Measurements from ENCODE around the gene FEM1A. TPM values are rescaled to one million over a fixed set of nuclear protein-coding genes. Genes with fewer than 3 reads are reported as not detected.
"Not testable (repeated sequence)": the region's sequence is repeated elsewhere in the genome, so short reads cannot be mapped to it uniquely, and the experiment has no call there.

FEM1A gene, protein sequence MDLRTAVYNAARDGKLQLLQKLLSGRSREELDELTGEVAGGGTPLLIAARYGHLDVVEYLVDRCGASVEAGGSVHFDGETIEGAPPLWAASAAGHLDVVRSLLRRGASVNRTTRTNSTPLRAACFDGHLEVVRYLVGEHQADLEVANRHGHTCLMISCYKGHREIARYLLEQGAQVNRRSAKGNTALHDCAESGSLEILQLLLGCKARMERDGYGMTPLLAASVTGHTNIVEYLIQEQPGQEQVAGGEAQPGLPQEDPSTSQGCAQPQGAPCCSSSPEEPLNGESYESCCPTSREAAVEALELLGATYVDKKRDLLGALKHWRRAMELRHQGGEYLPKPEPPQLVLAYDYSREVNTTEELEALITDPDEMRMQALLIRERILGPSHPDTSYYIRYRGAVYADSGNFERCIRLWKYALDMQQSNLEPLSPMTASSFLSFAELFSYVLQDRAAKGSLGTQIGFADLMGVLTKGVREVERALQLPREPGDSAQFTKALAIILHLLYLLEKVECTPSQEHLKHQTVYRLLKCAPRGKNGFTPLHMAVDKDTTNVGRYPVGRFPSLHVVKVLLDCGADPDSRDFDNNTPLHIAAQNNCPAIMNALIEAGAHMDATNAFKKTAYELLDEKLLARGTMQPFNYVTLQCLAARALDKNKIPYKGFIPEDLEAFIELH
- total RNA-seq = 10 to 100 TPM in 2 of 6 experiments, 1 to 10 TPM in 4; 4.7 to 11.9 (median 5.6) TPM
- long read RNA-seq, full-length matches to known transcripts = 2 of 2 reads
- long read RNA-seq, partial matches to known transcripts = 0 of 2 reads
- long read RNA-seq, other reads (novel, unspliced or antisense) = 0 of 2 reads

DNA sequence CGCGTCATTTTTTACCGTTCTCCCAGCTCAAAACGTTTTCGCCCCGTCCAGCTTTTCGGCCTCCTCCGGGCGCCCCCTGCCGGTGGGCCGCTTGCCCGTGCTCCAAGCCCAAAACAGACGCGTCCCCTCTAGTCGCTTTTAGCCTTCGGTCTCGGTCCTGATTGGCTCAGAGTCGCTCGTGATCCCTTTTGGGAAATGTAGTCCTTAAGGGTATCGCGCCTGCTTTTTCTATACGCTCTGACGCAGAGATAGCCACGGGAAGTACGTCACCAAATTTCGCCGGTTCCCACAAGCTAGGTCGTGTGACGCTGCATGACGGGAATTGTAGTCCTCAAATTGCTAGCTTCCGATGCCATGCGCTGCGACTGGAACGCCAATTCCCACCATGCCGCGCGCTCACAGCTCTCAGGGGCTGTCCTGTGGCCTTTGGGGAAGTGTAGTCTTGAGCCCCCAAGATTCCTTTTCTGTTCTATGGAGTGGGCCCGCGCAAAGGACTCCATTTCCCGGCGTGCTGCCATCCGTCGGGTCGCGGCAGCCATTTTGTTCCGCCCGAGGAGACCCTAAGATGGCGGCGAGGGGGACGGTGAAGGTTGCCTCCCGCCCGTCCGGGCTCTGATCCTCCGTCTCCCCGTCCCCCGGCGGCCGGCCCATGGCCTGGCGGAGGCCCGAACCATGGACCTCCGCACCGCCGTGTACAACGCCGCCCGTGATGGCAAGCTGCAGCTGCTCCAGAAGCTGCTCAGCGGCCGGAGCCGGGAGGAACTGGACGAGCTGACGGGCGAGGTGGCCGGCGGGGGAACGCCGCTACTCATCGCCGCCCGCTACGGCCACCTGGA is at the start of gene FEM1A:
TSS of gene FEM1A (plus strand) at position 552 of the 836 bp plus-strand sequence. CDS start at position 673, 121 bp downstream.
- DNase-seq (peak; percentile 99 to 100 (median 100)), ATAC-seq (peak; percentile 97 to 99 (median 98))
- no peaks in the 10 kb centered on the region for H3K27me3 ChIP-seq
- intact Hi-C loops (cut with DNase I) = no loop called here
- peak within 1 kb of the TSS; percentile 56 to 83 (median 81) for H3K27ac ChIP-seq
- peaks cover 0 to 12% (median 5%) of the 10 kb centered on the region in 4 donors for H3K36me3 ChIP-seq
- H3K4me3 ChIP-seq = peak within 1 kb of the TSS; percentile 75 to 94 (median 80)
- no peaks in the 10 kb centered on the region for H3K9me3 ChIP-seq
- peaks cover 0 to 24% (median 11%) of the 10 kb centered on the region in 4 donors for H3K4me1 ChIP-seq
- WGBS (ENCODE audit: insufficient coverage, low coverage, low lambda C conversion rate, missing lambda C conversion rate) = 0% methylated on average over 34 of the region's 80 CpGs
- peak; percentile 67 for TF ChIP-seq POLR2A (IDR thresholded peaks at IDR 0.05)
- TF ChIP-seq, protein P1, sequence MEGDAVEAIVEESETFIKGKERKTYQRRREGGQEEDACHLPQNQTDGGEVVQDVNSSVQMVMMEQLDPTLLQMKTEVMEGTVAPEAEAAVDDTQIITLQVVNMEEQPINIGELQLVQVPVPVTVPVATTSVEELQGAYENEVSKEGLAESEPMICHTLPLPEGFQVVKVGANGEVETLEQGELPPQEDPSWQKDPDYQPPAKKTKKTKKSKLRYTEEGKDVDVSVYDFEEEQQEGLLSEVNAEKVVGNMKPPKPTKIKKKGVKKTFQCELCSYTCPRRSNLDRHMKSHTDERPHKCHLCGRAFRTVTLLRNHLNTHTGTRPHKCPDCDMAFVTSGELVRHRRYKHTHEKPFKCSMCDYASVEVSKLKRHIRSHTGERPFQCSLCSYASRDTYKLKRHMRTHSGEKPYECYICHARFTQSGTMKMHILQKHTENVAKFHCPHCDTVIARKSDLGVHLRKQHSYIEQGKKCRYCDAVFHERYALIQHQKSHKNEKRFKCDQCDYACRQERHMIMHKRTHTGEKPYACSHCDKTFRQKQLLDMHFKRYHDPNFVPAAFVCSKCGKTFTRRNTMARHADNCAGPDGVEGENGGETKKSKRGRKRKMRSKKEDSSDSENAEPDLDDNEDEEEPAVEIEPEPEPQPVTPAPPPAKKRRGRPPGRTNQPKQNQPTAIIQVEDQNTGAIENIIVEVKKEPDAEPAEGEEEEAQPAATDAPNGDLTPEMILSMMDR (IDR thresholded peaks at IDR 0.05) = peak; percentile 98 to 100 (median 100)

DNA sequence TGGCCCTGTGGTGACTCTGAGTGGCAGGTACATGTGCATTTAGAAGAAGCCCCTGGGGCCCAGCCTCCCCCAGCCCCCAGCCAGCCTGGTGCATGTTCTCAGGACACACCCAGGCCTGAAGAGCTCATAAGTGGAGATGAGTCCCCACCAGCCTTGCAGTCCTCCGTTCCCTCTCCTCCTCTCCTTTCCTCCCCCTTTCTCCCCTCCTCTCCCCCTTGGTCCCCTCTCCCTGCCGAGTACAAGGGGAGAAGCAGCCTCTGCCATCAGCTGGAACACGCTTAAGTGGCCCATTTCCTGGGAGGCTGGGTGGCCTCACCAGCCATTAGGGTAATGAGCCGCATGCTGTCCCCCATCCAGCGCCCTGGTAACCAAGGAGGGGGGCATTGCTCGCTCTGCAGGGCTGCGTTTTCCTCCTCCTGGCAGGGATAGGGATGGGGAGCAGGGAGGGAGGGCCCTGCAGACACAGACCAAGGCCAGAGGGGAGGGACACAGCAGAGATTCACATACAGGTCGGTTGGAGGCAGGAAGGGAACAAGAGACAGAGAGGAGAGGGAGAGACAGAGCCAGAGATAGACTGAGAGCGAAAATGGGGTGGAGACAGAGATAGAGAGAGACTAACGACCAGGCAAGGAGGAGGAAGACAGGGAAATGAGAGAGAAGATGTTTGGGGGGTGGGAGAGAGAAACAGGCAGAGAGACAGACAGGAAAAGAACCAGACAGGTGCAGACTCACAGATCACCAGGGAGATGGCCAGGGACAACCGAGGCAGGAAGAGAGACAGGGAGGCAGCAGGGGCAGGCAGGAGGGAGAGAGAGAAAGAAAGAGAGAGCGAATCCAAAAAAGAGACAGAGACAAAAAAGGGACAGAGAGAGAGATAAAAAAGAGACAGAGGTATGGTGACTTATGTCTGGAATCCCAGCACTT is 48.5 kb upstream of the FEM1A start:
- Histone ChIP-seq H3K4me3 (no peak overlapping the region), H3K27me3 (no peaks in the 10 kb centered on the region), H3K36me3 (no peaks in the 10 kb centered on the region), H3K27ac (no peak overlapping the region), H3K4me1 (no peaks in the 10 kb centered on the region), H3K9me3 (no peaks in the 10 kb centered on the region)
- TF ChIP-seq, protein P1 (IDR thresholded peaks at IDR 0.05) = no peak
- TF ChIP-seq POLR2A (IDR thresholded peaks at IDR 0.05) = no peak
- intact Hi-C loops (cut with DNase I) = no loop called here
- DNase-seq (no peak), ATAC-seq (peak in 1 of 4 donors; percentile 15)
- WGBS (ENCODE audit: insufficient coverage, low coverage, low lambda C conversion rate, missing lambda C conversion rate) = 20% methylated on average over 9 of the region's 12 CpGs

DNA sequence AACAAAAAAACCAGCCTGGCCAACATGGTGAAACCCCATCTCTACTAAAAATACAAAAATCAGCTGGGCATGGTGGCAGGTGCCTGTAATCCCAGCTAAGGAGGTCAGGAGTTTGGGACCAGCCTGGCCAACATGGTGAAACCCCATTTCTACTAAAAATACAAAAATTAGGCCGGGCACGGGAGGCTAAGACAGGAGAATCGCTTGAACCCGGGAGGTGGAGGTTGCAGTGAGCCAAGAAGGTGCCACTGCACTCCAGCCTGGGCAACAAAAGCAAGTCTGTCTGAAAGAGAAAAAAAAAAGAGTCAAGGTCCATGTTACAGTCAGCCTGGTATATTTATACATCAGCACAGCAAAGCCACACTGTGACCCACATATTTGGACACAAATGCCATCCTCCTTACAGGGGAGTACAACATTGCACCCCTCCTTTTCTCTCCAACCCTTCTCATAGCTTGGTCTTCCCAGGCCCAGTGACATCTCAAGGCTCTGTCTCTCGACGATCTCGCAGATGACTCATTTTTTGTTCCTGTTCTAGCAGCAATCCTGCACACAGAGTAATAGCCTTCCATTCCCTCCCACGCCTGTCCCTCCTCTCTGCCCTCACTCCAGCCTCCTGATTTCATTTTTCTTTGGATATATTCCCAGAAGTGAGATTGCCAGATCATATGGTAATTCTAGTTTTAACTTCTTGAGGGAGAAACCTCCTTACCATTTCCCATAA is 46.9 kb upstream of the FEM1A start:
- intact Hi-C loops (cut with DNase I) = no loop called here
- no peaks in the 10 kb centered on the region for H3K9me3 ChIP-seq
- TF ChIP-seq, protein P1 (IDR thresholded peaks at IDR 0.05) = no peak
- no peak for TF ChIP-seq POLR2A (IDR thresholded peaks at IDR 0.05)
- 43% methylated on average over 6 of the region's 8 CpGs for WGBS (ENCODE audit: insufficient coverage, low coverage, low lambda C conversion rate, missing lambda C conversion rate)
- DNase-seq (no peak), ATAC-seq (peak in 2 of 4 donors; percentile 33 to 70)
- H3K27me3 ChIP-seq = no peaks in the 10 kb centered on the region
- no peak overlapping the region for H3K4me3 ChIP-seq
- no peaks in the 10 kb centered on the region for H3K4me1 ChIP-seq
- H3K27ac ChIP-seq = no peak overlapping the region
- no peaks in the 10 kb centered on the region for H3K36me3 ChIP-seq

DNA sequence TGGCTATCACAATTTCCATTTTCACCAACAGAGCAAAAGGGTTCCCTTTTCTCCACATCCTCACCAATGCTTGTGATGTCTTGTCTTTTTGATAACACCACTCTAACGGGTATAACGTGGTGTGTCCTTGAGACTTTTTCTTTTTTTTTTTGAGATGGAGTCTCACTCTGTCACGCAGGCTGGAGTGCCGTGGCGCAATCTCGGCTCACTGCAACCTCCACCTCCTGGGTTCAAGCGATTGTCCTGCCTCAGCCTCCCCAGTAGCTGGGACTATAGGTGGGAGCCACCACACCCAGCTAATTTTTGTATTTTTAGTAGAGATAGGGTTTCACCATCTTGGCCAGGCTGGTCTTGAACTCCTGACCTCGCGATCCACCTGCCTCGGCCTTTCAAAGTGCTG is 46.4 kb upstream of the FEM1A start:
- H3K36me3 ChIP-seq; H3K4me3 ChIP-seq; H3K27ac ChIP-seq; H3K27me3 ChIP-seq; ATAC-seq; H3K9me3 ChIP-seq; H3K4me1 ChIP-seq; DNase-seq; intact Hi-C loops (cut with DNase I): not testable (repeated sequence)
- WGBS (ENCODE audit: insufficient coverage, low coverage, low lambda C conversion rate, missing lambda C conversion rate) = 56% methylated on average over 9 of the region's 10 CpGs

Measured in right lobe of liver (tissue), 6 donors.